HL-60 (cell line): ENCODE measurements around the gene ZNF134.

Experiments used
- DNase-seq, 2 experiments: peaks; one replicate each; pipeline ENCODE4 v3.0.0-alpha.2; 2010 to 2020; ENCODE audit warnings: low read depth in 1 of 2, low spot score in 1 of 2
- H3K27ac ChIP-seq: fragments of 250-450 bp; sonication (Bioruptor Pico); replicated peaks from 2 replicates; pipeline ENCODE4 v1.5.1; 2020; ENCODE audit warnings: mild to moderate bottlenecking, moderate library complexity
- H3K27me3 ChIP-seq: fragments of 250-450 bp; sonication (Bioruptor Pico); 2 replicates; pipeline ENCODE4 v1.5.1; 2021; ENCODE audit warnings: mild to moderate bottlenecking, moderate library complexity; ENCODE audit not compliant: insufficient read depth, poor library complexity, severe bottlenecking
- H3K4me3 ChIP-seq: replicated peaks from 2 replicates; pipeline ENCODE4 v1.5.1; 2011; ENCODE audit warnings: mild to moderate bottlenecking, control low read depth, low read length; ENCODE audit not compliant: insufficient read depth
- CTCF ChIP-seq: IDR thresholded peaks from one replicate; pipeline ENCODE4 v1.5.1; 2011; ENCODE audit warnings: low read length, control low read depth, inconsistent platforms; ENCODE audit not compliant: insufficient read depth
- GABPA ChIP-seq: IDR thresholded peaks from 2 replicates; pipeline ENCODE4 v1.6.1; 2012; ENCODE audit warnings: low read depth
- POLR2AphosphoS5 ChIP-seq: IDR thresholded peaks from 2 replicates; pipeline ENCODE4 v1.6.1; 2012; ENCODE audit warnings: low read depth
- SPI1 ChIP-seq: IDR thresholded peaks from 2 replicates; pipeline ENCODE4 v1.6.1; 2012; ENCODE audit warnings: low read depth, mild to moderate bottlenecking, borderline replicate concordance
- TF ChIP-seq, protein P1 (sequence below): IDR thresholded peaks from 2 replicates; pipeline ENCODE4 v1.6.1; 2012; ENCODE audit warnings: low read depth; ENCODE audit not compliant: insufficient replicate concordance

ZNF134 gene

DNA sequence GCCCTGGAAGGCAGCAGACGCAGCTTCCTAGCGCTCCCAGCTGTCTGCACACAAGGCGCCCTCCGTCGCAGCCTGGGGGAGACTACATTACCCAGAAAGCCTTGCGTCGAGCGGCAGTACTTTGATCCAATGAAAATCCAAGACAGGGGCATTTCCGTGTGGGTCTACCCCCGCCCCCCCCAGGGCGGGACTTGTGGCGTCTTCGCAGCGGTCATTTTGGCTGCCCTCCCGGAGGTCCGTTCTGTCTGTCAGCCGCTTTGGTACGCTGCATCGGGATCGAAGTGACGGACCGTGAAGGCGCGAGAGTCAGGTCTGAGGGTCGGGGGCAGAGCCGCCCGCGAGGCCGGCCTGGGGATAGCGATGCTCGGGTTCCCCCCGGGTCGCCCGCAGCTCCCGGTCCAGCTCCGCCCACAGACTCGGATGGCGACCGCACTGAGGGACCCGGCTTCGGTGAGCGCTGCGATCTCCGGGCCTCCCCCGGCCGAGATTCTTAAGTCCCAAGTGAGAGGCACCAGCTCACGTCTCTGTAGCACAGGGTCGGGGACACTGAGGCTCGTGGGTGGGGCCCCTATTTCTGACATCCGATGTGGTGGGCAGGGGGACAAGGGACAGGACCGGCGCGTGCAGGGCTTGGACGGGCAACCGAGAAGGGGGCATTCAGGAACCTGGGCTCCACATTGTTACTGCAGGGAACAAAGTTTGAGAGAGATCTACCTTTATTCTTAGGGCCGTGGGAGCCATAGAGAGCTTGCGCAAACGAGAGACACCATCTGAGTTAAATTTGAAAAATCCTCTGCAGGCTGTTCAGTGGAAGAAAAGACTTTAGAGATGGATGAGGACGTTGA lies 19.2 kb downstream of the ZNF134 start, which contains the start of gene ZNF211:
TSS of gene ZNF211 (plus strand) at position 182 of the 845 bp plus-strand sequence. CDS start at position 361, 179 bp downstream.
- H3K27ac ChIP-seq, result peak within 1 kb of the TSS; percentile 58

DNA sequence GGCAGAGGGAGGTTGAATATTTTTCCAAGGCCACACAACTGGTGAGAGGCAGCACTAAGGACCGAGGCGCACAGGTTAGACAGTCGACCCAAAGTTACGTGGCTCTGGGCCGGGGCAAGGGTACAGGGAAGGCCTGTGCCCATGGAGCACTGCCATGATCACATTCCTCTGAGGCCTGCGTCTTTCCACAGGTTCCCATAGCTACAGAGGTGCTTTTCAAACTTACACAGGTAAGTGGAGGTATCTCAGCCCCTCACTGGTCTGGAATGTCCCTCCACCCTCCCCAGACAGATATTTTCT lies 19.7 kb downstream of the ZNF134 start:
- TF ChIP-seq, protein P1, sequence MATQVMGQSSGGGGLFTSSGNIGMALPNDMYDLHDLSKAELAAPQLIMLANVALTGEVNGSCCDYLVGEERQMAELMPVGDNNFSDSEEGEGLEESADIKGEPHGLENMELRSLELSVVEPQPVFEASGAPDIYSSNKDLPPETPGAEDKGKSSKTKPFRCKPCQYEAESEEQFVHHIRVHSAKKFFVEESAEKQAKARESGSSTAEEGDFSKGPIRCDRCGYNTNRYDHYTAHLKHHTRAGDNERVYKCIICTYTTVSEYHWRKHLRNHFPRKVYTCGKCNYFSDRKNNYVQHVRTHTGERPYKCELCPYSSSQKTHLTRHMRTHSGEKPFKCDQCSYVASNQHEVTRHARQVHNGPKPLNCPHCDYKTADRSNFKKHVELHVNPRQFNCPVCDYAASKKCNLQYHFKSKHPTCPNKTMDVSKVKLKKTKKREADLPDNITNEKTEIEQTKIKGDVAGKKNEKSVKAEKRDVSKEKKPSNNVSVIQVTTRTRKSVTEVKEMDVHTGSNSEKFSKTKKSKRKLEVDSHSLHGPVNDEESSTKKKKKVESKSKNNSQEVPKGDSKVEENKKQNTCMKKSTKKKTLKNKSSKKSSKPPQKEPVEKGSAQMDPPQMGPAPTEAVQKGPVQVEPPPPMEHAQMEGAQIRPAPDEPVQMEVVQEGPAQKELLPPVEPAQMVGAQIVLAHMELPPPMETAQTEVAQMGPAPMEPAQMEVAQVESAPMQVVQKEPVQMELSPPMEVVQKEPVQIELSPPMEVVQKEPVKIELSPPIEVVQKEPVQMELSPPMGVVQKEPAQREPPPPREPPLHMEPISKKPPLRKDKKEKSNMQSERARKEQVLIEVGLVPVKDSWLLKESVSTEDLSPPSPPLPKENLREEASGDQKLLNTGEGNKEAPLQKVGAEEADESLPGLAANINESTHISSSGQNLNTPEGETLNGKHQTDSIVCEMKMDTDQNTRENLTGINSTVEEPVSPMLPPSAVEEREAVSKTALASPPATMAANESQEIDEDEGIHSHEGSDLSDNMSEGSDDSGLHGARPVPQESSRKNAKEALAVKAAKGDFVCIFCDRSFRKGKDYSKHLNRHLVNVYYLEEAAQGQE, result no peak
- no peak for TF ChIP-seq CTCF
- TF ChIP-seq SPI1, result no peak
- TF ChIP-seq GABPA, result no peak
- no peak for TF ChIP-seq POLR2AphosphoS5
- DNase-seq, result no peak
- Histone ChIP-seq H3K27ac (no peak overlapping the region), H3K27me3 (no peaks in the 10 kb centered on the region), H3K4me3 (peak overlapping the region; percentile 87)

More for the DNA sequence above, 19.2 kb downstream of the ZNF134 start, which contains the start of gene ZNF211:
- Histone ChIP-seq H3K27me3 (no peaks in the 10 kb centered on the region), H3K4me3 (peak within 1 kb of the TSS; percentile 87)
- DNase-seq, result peak; percentile 81 to 93
- TF ChIP-seq GABPA, result peak; percentile 83
- TF ChIP-seq SPI1, result no peak

DNA sequence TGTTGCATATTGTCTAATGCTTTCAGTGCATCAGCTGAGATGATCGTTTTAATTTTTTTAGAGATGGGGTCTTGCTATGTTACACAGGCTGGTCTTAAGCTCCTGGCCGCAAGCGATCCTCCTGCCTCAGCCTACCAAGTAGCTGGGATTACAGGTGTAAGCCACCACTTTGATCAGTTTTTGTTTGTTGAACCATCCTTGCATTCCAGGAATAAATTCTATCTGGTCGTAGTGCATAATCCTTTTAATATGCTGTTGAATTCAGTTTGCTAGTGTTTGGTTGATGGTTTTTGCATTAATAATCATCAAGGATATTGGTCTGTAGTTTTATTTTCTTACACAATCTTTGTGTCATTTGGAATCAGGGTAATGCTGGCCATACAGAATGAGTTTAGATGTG lies 23.3 kb downstream of the ZNF134 start:
- TF ChIP-seq GABPA, result no peak
- no peak for TF ChIP-seq CTCF
- no peak for TF ChIP-seq POLR2AphosphoS5
- TF ChIP-seq SPI1, result no peak
- TF ChIP-seq, protein P1, result no peak
- DNase-seq, result no peak
- no peak overlapping the region for H3K4me3 ChIP-seq
- H3K27ac ChIP-seq, result no peak overlapping the region
- no peaks in the 10 kb centered on the region for H3K27me3 ChIP-seq

DNA sequence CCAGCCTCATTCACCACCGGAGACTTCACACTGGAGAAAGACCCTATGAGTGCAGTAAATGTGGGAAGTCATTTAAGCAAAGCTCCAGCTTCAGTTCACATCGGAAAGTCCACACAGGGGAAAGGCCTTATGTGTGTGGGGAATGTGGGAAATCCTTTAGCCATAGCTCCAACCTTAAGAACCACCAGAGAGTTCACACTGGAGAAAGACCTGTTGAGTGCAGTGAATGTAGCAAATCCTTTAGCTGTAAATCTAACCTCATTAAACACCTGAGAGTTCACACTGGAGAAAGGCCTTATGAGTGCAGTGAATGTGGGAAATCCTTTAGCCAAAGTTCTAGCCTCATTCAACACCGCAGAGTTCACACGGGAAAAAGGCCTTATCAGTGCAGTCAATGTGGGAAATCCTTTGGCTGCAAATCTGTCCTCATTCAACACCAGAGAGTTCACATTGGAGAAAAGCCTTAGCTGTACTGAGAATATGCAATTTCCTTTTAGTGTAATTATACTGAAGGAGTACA lies 27.7 kb downstream of the ZNF134 start:
- TF ChIP-seq, protein P1, result no peak
- TF ChIP-seq SPI1, result no peak
- TF ChIP-seq CTCF, result no peak
- TF ChIP-seq GABPA, result no peak
- no peak for TF ChIP-seq POLR2AphosphoS5
- Histone ChIP-seq H3K27me3 (no peaks in the 10 kb centered on the region), H3K4me3 (no peak overlapping the region), H3K27ac (no peak overlapping the region)
- DNase-seq, result no peak
